Stomach (tissue), 4 donors: ENCODE results near the gene NDST1.
A peak's percentile ranks its signal among the peaks of the same experiment; 100 is the strongest.

Source experiments
- POLR2A ChIP-seq, 4 donors: fragments of 450-650 bp; IDR thresholded peaks; one replicate each; pipeline ENCODE4 v1.6.1; 2016; ENCODE audit warnings: antibody characterized with exemption in 4 of 4, control low read depth in 2 of 4, mild to moderate bottlenecking in 1 of 4, moderate library complexity in 1 of 4
- POLR2AphosphoS5 ChIP-seq, 3 donors: sonication (generic); formaldehyde crosslinking; IDR thresholded peaks; one replicate each; pipeline ENCODE4 v1.6.1; 2016; ENCODE audit warnings: antibody characterized with exemption in 3 of 3
- TF ChIP-seq, protein P1 (sequence below), 7 experiments: fragments of 450-650 bp in 4 of 7; fragments of 200-600 bp in 3 of 7; sonication (generic) in 3 of 7; IDR thresholded peaks; one replicate each; pipeline ENCODE4 v1.5.1; 2016 to 2019; ENCODE audit warnings: antibody characterized with exemption in 7 of 7, control low read depth in 2 of 7, mild to moderate bottlenecking in 1 of 7

DNA sequence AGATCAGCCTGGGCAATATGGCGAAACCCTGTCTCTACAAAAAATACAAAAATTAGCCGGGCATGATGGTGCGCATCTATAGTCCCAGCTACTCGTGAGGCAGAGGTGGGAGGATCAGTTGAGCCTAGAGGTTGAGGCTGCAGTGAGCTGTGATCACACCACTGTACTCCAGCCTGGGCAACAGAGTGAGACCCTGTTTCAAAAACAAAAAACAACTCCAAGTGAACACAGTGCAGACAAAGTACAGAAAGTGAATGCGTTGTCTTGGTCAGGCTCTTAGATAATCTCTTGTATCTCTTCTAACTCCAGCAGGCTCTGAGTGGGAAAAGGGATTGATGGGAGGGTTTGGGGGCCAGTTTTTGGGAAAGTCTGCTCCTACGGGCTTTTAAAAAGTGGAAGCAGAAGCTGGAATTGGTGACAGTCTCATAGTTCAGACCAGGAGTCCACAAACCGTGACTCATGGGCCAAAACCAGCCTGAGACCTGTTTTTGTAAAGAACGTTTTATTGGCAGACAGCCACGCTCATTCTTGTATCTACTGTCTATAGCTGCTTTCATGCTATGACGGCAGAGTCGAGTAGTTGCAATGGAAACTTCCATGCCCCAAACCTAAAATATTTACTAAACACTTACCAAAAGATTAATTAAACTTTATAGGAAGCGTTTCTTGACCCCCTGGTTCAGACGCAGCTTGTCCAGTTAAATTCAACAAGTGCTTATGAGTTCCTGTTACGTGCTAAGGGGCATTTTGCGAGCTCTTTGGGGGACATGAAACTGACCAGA lies 32.9 kb downstream of the NDST1 start:
- TF ChIP-seq POLR2A (IDR thresholded peaks at IDR 0.05): no peak
- TF ChIP-seq, protein P1, sequence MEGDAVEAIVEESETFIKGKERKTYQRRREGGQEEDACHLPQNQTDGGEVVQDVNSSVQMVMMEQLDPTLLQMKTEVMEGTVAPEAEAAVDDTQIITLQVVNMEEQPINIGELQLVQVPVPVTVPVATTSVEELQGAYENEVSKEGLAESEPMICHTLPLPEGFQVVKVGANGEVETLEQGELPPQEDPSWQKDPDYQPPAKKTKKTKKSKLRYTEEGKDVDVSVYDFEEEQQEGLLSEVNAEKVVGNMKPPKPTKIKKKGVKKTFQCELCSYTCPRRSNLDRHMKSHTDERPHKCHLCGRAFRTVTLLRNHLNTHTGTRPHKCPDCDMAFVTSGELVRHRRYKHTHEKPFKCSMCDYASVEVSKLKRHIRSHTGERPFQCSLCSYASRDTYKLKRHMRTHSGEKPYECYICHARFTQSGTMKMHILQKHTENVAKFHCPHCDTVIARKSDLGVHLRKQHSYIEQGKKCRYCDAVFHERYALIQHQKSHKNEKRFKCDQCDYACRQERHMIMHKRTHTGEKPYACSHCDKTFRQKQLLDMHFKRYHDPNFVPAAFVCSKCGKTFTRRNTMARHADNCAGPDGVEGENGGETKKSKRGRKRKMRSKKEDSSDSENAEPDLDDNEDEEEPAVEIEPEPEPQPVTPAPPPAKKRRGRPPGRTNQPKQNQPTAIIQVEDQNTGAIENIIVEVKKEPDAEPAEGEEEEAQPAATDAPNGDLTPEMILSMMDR (IDR thresholded peaks at IDR 0.05): no peak
- TF ChIP-seq POLR2AphosphoS5 (IDR thresholded peaks at IDR 0.05): peak in 2 of 3 donors; percentile 41 to 60
